ENCODE measurements around the gene TMEM139.

TMEM139 gene

GRCh38 chr7:143284591-143285469 lies at the start of gene TMEM139:
TSS of gene TMEM139 (plus strand) at chr7:143284958. CDS start at chr7:143285958, 1,000 bp downstream.
- DNase-seq (ENCODE audit: low read depth): no peak

GRCh38 chr7:143235561-143235960 lies 49.2 kb upstream of the TMEM139 start:
- DNase-seq (ENCODE audit: low read depth): no peak

- DNase-seq (ENCODE audit: low read depth): no peak
Measured at GRCh38 chr7:143236408-143236990, 48.3 kb upstream of the TMEM139 start.

GRCh38 chr7:143237366-143237765 lies 47.4 kb upstream of the TMEM139 start:
- no peak for DNase-seq (ENCODE audit: low read depth)

- no peak for DNase-seq (ENCODE audit: low read depth)
Measured at GRCh38 chr7:143238289-143238980, 46.3 kb upstream of the TMEM139 start.

GRCh38 chr7:143239813-143240212 lies 44.9 kb upstream of the TMEM139 start:
- DNase-seq (ENCODE audit: low read depth): no peak

- peak; percentile 43 for DNase-seq (ENCODE audit: low read depth)
Measured at GRCh38 chr7:143240291-143241168, 44.2 kb upstream of the TMEM139 start.

- no peak for DNase-seq (ENCODE audit: low read depth)
Measured at GRCh38 chr7:143242306-143242705, 42.5 kb upstream of the TMEM139 start.

GRCh38 chr7:143243111-143243510 lies 41.6 kb upstream of the TMEM139 start:
- DNase-seq (ENCODE audit: low read depth): no peak

- no peak for DNase-seq (ENCODE audit: low read depth)
Measured at GRCh38 chr7:143243614-143244013, 41.1 kb upstream of the TMEM139 start.

- no peak for DNase-seq (ENCODE audit: low read depth)
Measured at GRCh38 chr7:143244321-143244720, 40.4 kb upstream of the TMEM139 start.

GRCh38 chr7:143245123-143245522 lies 39.6 kb upstream of the TMEM139 start:
- no peak for DNase-seq (ENCODE audit: low read depth)

GRCh38 chr7:143247372-143247771 lies 37.4 kb upstream of the TMEM139 start:
- no peak for DNase-seq (ENCODE audit: low read depth)

GRCh38 chr7:143248761-143249354 lies 35.9 kb upstream of the TMEM139 start:
- no peak for DNase-seq (ENCODE audit: low read depth)

GRCh38 chr7:143250199-143250598 lies 34.6 kb upstream of the TMEM139 start:
- DNase-seq (ENCODE audit: low read depth): no peak

GRCh38 chr7:143250822-143251221 lies 33.9 kb upstream of the TMEM139 start:
- no peak for DNase-seq (ENCODE audit: low read depth)

GRCh38 chr7:143252006-143252405 lies 32.8 kb upstream of the TMEM139 start:
- no peak for DNase-seq (ENCODE audit: low read depth)

- DNase-seq (ENCODE audit: low read depth): no peak
Measured at GRCh38 chr7:143255564-143255963, 29.2 kb upstream of the TMEM139 start.

- no peak for DNase-seq (ENCODE audit: low read depth)
Measured at GRCh38 chr7:143256325-143256724, 28.4 kb upstream of the TMEM139 start.

- no peak for DNase-seq (ENCODE audit: low read depth)
Measured at GRCh38 chr7:143256932-143257331, 27.8 kb upstream of the TMEM139 start.

- DNase-seq (ENCODE audit: low read depth): no peak
Measured at GRCh38 chr7:143257501-143257900, 27.3 kb upstream of the TMEM139 start.

GRCh38 chr7:143258831-143259230 lies 25.9 kb upstream of the TMEM139 start:
- no peak for DNase-seq (ENCODE audit: low read depth)
